T-helper 22 cell (primary cell): Measurements from ENCODE around the gene KIF24.
"Not testable (repeated sequence)": the region's sequence is repeated elsewhere in the genome, so short reads cannot be mapped to it uniquely, and the experiment has no call there.

Source experiments
- DNase-seq: peaks from one replicate; pipeline ENCODE4 v3.0.0-alpha.2; 2020; ENCODE audit warnings: low read depth

KIF24 gene

GRCh38 chr9:34322899-34323591 is 6.0 kb downstream of the KIF24 start:
- DNase-seq: no peak

- DNase-seq: no peak
Observed at GRCh38 chr9:34321451-34321850, 7.6 kb downstream of the KIF24 start.

GRCh38 chr9:34318163-34318790 is 10.8 kb downstream of the KIF24 start:
- DNase-seq: no peak

- no peak for DNase-seq
Observed at GRCh38 chr9:34317436-34317835, 11.6 kb downstream of the KIF24 start.

- DNase-seq: no peak
Observed at GRCh38 chr9:34311499-34312185, 17.4 kb downstream of the KIF24 start.

- no peak for DNase-seq
Observed at GRCh38 chr9:34310215-34310614, 18.9 kb downstream of the KIF24 start.

- not testable (repeated sequence) for DNase-seq
Observed at GRCh38 chr9:34308316-34308715, 20.8 kb downstream of the KIF24 start.

- DNase-seq: not testable (repeated sequence)
Observed at GRCh38 chr9:34301064-34301463, 28.0 kb downstream of the KIF24 start.

- no peak for DNase-seq
Observed at GRCh38 chr9:34292552-34292951, 36.5 kb downstream of the KIF24 start.

- DNase-seq: no peak
Observed at GRCh38 chr9:34291423-34291822, 37.6 kb downstream of the KIF24 start.

GRCh38 chr9:34291023-34291422 is 38.0 kb downstream of the KIF24 start:
- no peak for DNase-seq

- no peak for DNase-seq
Observed at GRCh38 chr9:34289159-34289558, 39.9 kb downstream of the KIF24 start.

GRCh38 chr9:34282096-34282495 is 47.0 kb downstream of the KIF24 start:
- no peak for DNase-seq

GRCh38 chr9:34279411-34279810 is 49.7 kb downstream of the KIF24 start:
- DNase-seq: no peak
